Tibial nerve (tissue), 4 donors: ENCODE measurements around the gene ERICH6. TPM values are rescaled to one million over a fixed set of nuclear protein-coding genes. Genes with fewer than 3 reads are reported as not detected.

ENCODE experiments used
- DNase-seq, 2 donors: peaks; one replicate each; pipeline ENCODE4 v3.0.0-alpha.2; 2019; ENCODE audit warnings: low spot score in 2 of 2
- H3K27ac ChIP-seq, 4 donors: fragments of 200-600 bp; sonication (generic) in 3 of 4; one replicate each; pipeline ENCODE4 v1.5.1; 2017 to 2019; ENCODE audit warnings: mild to moderate bottlenecking in 1 of 4
- H3K27me3 ChIP-seq, 2 donors: fragments of 200-600 bp; sonication (generic) in 1 of 2; one replicate each; pipeline versions ENCODE4 v1.5.1 to v1.6.0; 2017 to 2019
- H3K36me3 ChIP-seq, 3 donors: fragments of 200-600 bp; sonication (generic); one replicate each; pipeline ENCODE4 v1.5.1; 2018 to 2019
- H3K4me1 ChIP-seq, 4 donors: fragments of 200-600 bp; sonication (generic) in 3 of 4; one replicate each; pipeline ENCODE4 v1.5.1; 2017 to 2019
- H3K4me3 ChIP-seq, 4 donors: fragments of 200-600 bp; sonication (generic) in 3 of 4; one replicate each; pipeline ENCODE4 v1.5.1; 2017 to 2019; ENCODE audit warnings: mild to moderate bottlenecking in 1 of 4, moderate library complexity in 1 of 4
- H3K9me3 ChIP-seq, 4 donors: fragments of 200-600 bp; sonication (generic) in 3 of 4; one replicate each; pipeline ENCODE4 v1.5.1; 2017 to 2019
- CTCF ChIP-seq, 5 experiments: fragments of 200-600 bp in 3 of 5; fragments of 450-650 bp in 2 of 5; sonication (generic) in 3 of 5; IDR thresholded peaks; one replicate each; pipeline ENCODE4 v1.5.1; 2016 to 2019; ENCODE audit warnings: antibody characterized with exemption in 5 of 5, mild to moderate bottlenecking in 3 of 5, moderate library complexity in 2 of 5
- EP300 ChIP-seq, 2 donors: sonication (generic); formaldehyde crosslinking; IDR thresholded peaks; one replicate each; pipeline ENCODE4 v1.6.1; 2017; ENCODE audit warnings: antibody characterized with exemption in 2 of 2, mild to moderate bottlenecking in 1 of 2
- POLR2A ChIP-seq, 2 donors: fragments of 450-650 bp; IDR thresholded peaks; one replicate each; pipeline ENCODE4 v1.6.1; 2017; ENCODE audit warnings: antibody characterized with exemption in 2 of 2, mild to moderate bottlenecking in 2 of 2, moderate library complexity in 2 of 2
- WGBS, 2 donors: methylation state at CpG; one replicate each; pipeline ENCODE4 v1.1.5; 2018; 5-methylcytosine and 5-hydroxymethylcytosine counted together
- total RNA-seq, 4 donors: library from RNA; depleted of rRNA; stranded (reverse); fragments of >200 nt; gene quantifications; one replicate each; pipeline ENCODE4 v1.1.0, GENCODE V29; 2016

ERICH6 gene
- total RNA-seq, 4 donors from 2014 or later = 0.84 TPM; not detected in 3

GRCh38 chr3:150744041-150744918 is 40.6 kb upstream of the ERICH6 start:
- TF ChIP-seq CTCF (IDR thresholded peaks at IDR 0.05) (no peak), POLR2A (IDR thresholded peaks at IDR 0.05) (no peak), EP300 (IDR thresholded peaks at IDR 0.05) (no peak)
- Histone ChIP-seq H3K36me3 (peaks cover 0 to 22% (median 0%) of the 10 kb centered on the region in 3 donors), H3K4me1 (peaks cover 0 to 62% (median 15%) of the 10 kb centered on the region in 4 donors), H3K27ac (peak overlapping the region in 2 of 4 donors; percentile 2 to 29), H3K27me3 (no peaks in the 10 kb centered on the region), H3K4me3 (no peak overlapping the region), H3K9me3 (no peaks in the 10 kb centered on the region)
- WGBS, 2 donors = 58 to 64% methylated on average over 8 of the region's 8 CpGs
- no peak for DNase-seq

GRCh38 chr3:150743508-150743907 is 39.8 kb upstream of the ERICH6 start:
- TF ChIP-seq EP300 (IDR thresholded peaks at IDR 0.05) (no peak), CTCF (IDR thresholded peaks at IDR 0.05) (no peak), POLR2A (IDR thresholded peaks at IDR 0.05) (no peak)
- Histone ChIP-seq H3K9me3 (no peaks in the 10 kb centered on the region), H3K4me3 (no peak overlapping the region), H3K4me1 (peaks cover 0 to 59% (median 9%) of the 10 kb centered on the region in 4 donors), H3K36me3 (peaks cover 0 to 22% (median 0%) of the 10 kb centered on the region in 3 donors), H3K27ac (peak overlapping the region in 2 of 4 donors; percentile 24 to 29), H3K27me3 (no peaks in the 10 kb centered on the region)
- no peak for DNase-seq
- 84 to 92% methylated on average over 2 of the region's 2 CpGs for WGBS, 2 donors

GRCh38 chr3:150742679-150743078 is 39.0 kb upstream of the ERICH6 start:
- TF ChIP-seq EP300 (IDR thresholded peaks at IDR 0.05) (no peak), CTCF (IDR thresholded peaks at IDR 0.05) (no peak), POLR2A (IDR thresholded peaks at IDR 0.05) (no peak)
- Histone ChIP-seq H3K27me3 (no peaks in the 10 kb centered on the region), H3K36me3 (peaks cover 0 to 22% (median 0%) of the 10 kb centered on the region in 3 donors), H3K4me1 (peaks cover 0 to 61% (median 8%) of the 10 kb centered on the region in 4 donors), H3K4me3 (no peak overlapping the region), H3K9me3 (no peaks in the 10 kb centered on the region), H3K27ac (no peak overlapping the region)
- DNase-seq = no peak
- 98% methylated on average over 4 of the region's 4 CpGs for WGBS, 2 donors

- DNase-seq = no peak
- H3K9me3 ChIP-seq = no peaks in the 10 kb centered on the region
- H3K4me1 ChIP-seq = peaks cover 0 to 61% (median 7%) of the 10 kb centered on the region in 4 donors
- H3K27me3 ChIP-seq = no peaks in the 10 kb centered on the region
- peaks cover 0 to 22% (median 0%) of the 10 kb centered on the region in 3 donors for H3K36me3 ChIP-seq
- TF ChIP-seq POLR2A (IDR thresholded peaks at IDR 0.05) (no peak), EP300 (IDR thresholded peaks at IDR 0.05) (no peak), CTCF (IDR thresholded peaks at IDR 0.05) (no peak)
- 94 to 95% methylated on average over 15 of the region's 15 CpGs for WGBS, 2 donors
- H3K4me3 ChIP-seq = no peak overlapping the region
- no peak overlapping the region for H3K27ac ChIP-seq
Measured at GRCh38 chr3:150742141-150742523, 38.4 kb upstream of the ERICH6 start.

- WGBS, 2 donors = 65 to 72% methylated on average over 5 of the region's 5 CpGs
- peaks cover 0 to 57% (median 5%) of the 10 kb centered on the region in 4 donors for H3K4me1 ChIP-seq
- DNase-seq = no peak
- peaks cover 0 to 22% (median 0%) of the 10 kb centered on the region in 3 donors for H3K36me3 ChIP-seq
- H3K9me3 ChIP-seq = no peaks in the 10 kb centered on the region
- no peak overlapping the region for H3K4me3 ChIP-seq
- H3K27ac ChIP-seq = no peak overlapping the region
- no peaks in the 10 kb centered on the region for H3K27me3 ChIP-seq
- TF ChIP-seq EP300 (IDR thresholded peaks at IDR 0.05) = no peak
- TF ChIP-seq POLR2A (IDR thresholded peaks at IDR 0.05) = no peak
- TF ChIP-seq CTCF (IDR thresholded peaks at IDR 0.05) = no peak
Measured at GRCh38 chr3:150741497-150742140, 37.9 kb upstream of the ERICH6 start.
